ENCODE measurements around the gene FBXO36.

- TF ChIP-seq CTCF (IDR thresholded peaks at IDR 0.05; ENCODE audit: low read depth, low read length, missing input control) (no peak), NR2F2 (IDR thresholded peaks at IDR 0.05) (no peak), MAX (IDR thresholded peaks at IDR 0.05) (no peak), TAF1 (conservative IDR thresholded peaks at IDR 0.05) (no peak), SP1 (IDR thresholded peaks at IDR 0.05) (no peak)
These were observed 20.9 kb downstream of the FBXO36 start for GRCh38 chr2:229943171-229943570.
